GM12878 (cell line): ENCODE results near the gene RPL10. TPM values are rescaled to one million over a fixed set of nuclear protein-coding genes. Genes with fewer than 3 reads are reported as not detected.
"Not testable (repeated sequence)": the region's sequence is repeated elsewhere in the genome, so short reads cannot be mapped to it uniquely, and the experiment has no call there.

ENCODE experiments used
- ATAC-seq: fragments of 200-7000 bp; cut with Tn5 transposase; 3 replicates; pipeline ENCODE4 v1.9.1; 2020; ENCODE audit warnings: mild to moderate bottlenecking, moderate library complexity
- BruUV-seq: library from RNA; stranded (reverse); fragments of 400-500 nt; replicated peaks from 2 replicates; lab custom pipeline; 2021; lab: Mats Ljungman, UMichigan
- CTCF ChIA-PET: fragments of 300-600 bp; sonication (Branson Sonifier 250); formaldehyde crosslinking; extraction: SDS; loops from one replicate; lab custom pipeline; 2021; ENCODE audit warnings: inconsistent platforms; lab: Yijun Ruan, JAX
- POLR2A ChIA-PET: fragments of 350-600 bp; formaldehyde crosslinking; extraction: SDS; loops from one replicate; lab custom pipeline; 2021; ENCODE audit warnings: inconsistent platforms; lab: Charles Lee
- RAD21 ChIA-PET: fragments of 300-600 bp; sonication (Branson Sonifier 250); formaldehyde crosslinking; loops from one replicate; lab custom pipeline; 2023; ENCODE audit warnings: antibody characterized with exemption; ENCODE audit not compliant: unreplicated experiment; lab: Charles Lee
- SMC1A ChIA-PET: fragments of 300-600 bp; sonication (Branson Sonifier 250); formaldehyde crosslinking; loops from one replicate; lab custom pipeline; 2023; ENCODE audit not compliant: unreplicated experiment, uncharacterized antibody; lab: Charles Lee
- DNase-seq: peaks from one replicate; pipeline ENCODE4 v3.0.0-alpha.2; 2011; ENCODE audit warnings: low read depth, low spot score
- FAIRE-seq: peaks from 3 replicates; lab custom pipeline; 2011; peaks lifted over from hg19 to GRCh38; lab: Jason Lieb, UNC
- H2AFZ ChIP-seq: 2 replicates; pipeline ENCODE4 v1.6.0; 2011; ENCODE audit warnings: low read depth, low read length, control low read depth; ENCODE audit not compliant: control insufficient read depth
- H3K27ac ChIP-seq: 2 replicates; pipeline ENCODE4 v1.5.1; 2011; ENCODE audit warnings: control low read depth; ENCODE audit not compliant: control insufficient read depth, insufficient read depth
- H3K27me3 ChIP-seq, 2 experiments: replicated peaks in 1 of 2; 2 replicates each; pipeline versions ENCODE4 v1.6.0 to v1.6.1; 2011; ENCODE audit warnings: low read length in 1 of 2; ENCODE audit not compliant: control insufficient read depth in 2 of 2, insufficient read depth in 2 of 2
- H3K36me3 ChIP-seq, 2 experiments: 2 replicates each; pipeline ENCODE4 v1.5.1; 2011; ENCODE audit warnings: low read length in 1 of 2; ENCODE audit not compliant: control insufficient read depth in 2 of 2, insufficient read depth in 2 of 2
- H3K4me1 ChIP-seq: 2 replicates; pipeline ENCODE4 v1.6.1; 2011; ENCODE audit warnings: mild to moderate bottlenecking, low read length, moderate library complexity, mixed read lengths; ENCODE audit not compliant: control insufficient read depth, insufficient read depth
- H3K4me2 ChIP-seq: 2 replicates; pipeline ENCODE4 v1.6.0; 2011; ENCODE audit warnings: control low read depth; ENCODE audit not compliant: control insufficient read depth, insufficient read depth
- H3K4me3 ChIP-seq: fragments of 200-600 bp; sonication (generic); 2 replicates; pipeline ENCODE4 v1.5.1; 2016
- H3K79me2 ChIP-seq: 2 replicates; pipeline ENCODE4 v1.6.0; 2011; ENCODE audit warnings: low read length; ENCODE audit not compliant: control insufficient read depth, insufficient read depth
- H3K9ac ChIP-seq: 2 replicates; pipeline ENCODE4 v1.8.0; 2011; ENCODE audit warnings: low read length, control low read depth, mixed read lengths; ENCODE audit not compliant: control insufficient read depth, insufficient read depth
- H3K9me3 ChIP-seq: replicated peaks from 3 replicates; pipeline ENCODE4 v1.5.1; 2011; ENCODE audit warnings: mild to moderate bottlenecking, low read length; ENCODE audit not compliant: control insufficient read depth, insufficient read depth
- H4K20me1 ChIP-seq: 2 replicates; pipeline ENCODE4 v1.6.0; 2011; ENCODE audit not compliant: control insufficient read depth, insufficient read depth
- BACH1 ChIP-seq: fragments of 450-650 bp; IDR thresholded peaks from 2 replicates; pipeline ENCODE4 v1.6.1; 2017; ENCODE audit warnings: mild to moderate bottlenecking, borderline replicate concordance
- BCL11A ChIP-seq: IDR thresholded peaks from 2 replicates; pipeline ENCODE4 v1.6.1; 2011; ENCODE audit warnings: low read depth, low read length
- CBFB ChIP-seq: IDR thresholded peaks from 2 replicates; pipeline ENCODE4 v1.6.1; 2016; ENCODE audit warnings: antibody characterized with exemption, low read depth
- CBX5 ChIP-seq: sonication (generic); IDR thresholded peaks from 2 replicates; pipeline ENCODE4 v1.6.1; 2016; ENCODE audit warnings: low read depth, moderate library complexity, mild to moderate bottlenecking, inconsistent platforms
- CHD1 ChIP-seq: IDR thresholded peaks from 2 replicates; pipeline ENCODE4 v1.6.1; 2012; ENCODE audit warnings: low read depth, low read length, improper control_type of control experiment
- ETV6 ChIP-seq, 2 experiments: fragments of 450-650 bp in 1 of 2; IDR thresholded peaks in 1 of 2; conservative IDR thresholded peaks in 1 of 2; 2 replicates each; pipeline ENCODE4 v1.6.1; 2014; ENCODE audit warnings: antibody characterized with exemption in 1 of 2, borderline replicate concordance in 1 of 2, low read depth in 1 of 2, mild to moderate bottlenecking in 1 of 2, moderate library complexity in 1 of 2
- FOXM1 ChIP-seq: IDR thresholded peaks from 2 replicates; pipeline ENCODE4 v1.6.1; 2012; ENCODE audit warnings: low read depth, mild to moderate bottlenecking, inconsistent platforms, low read length, moderate library complexity
- HCFC1 ChIP-seq: fragments of 150-350 bp; IDR thresholded peaks from 2 replicates; pipeline ENCODE4 v1.6.1; 2014; ENCODE audit warnings: low read length
- NFYA ChIP-seq: IDR thresholded peaks from 2 replicates; pipeline ENCODE4 v1.6.1; 2011; ENCODE audit warnings: low read depth, mild to moderate bottlenecking, low read length, improper control_type of control experiment, borderline replicate concordance
- NRF1 ChIP-seq: conservative IDR thresholded peaks from 2 replicates; pipeline ENCODE4 v1.6.1; 2011; ENCODE audit warnings: mild to moderate bottlenecking, low read depth, low read length, improper control_type of control experiment
- POLR2AphosphoS2 ChIP-seq: IDR thresholded peaks from 2 replicates; pipeline ENCODE4 v1.6.1; 2011; ENCODE audit warnings: low read depth, mild to moderate bottlenecking, low read length, improper control_type of control experiment, moderate library complexity
- POLR2AphosphoS5 ChIP-seq: IDR thresholded peaks from 2 replicates; pipeline ENCODE4 v1.6.1; 2011; ENCODE audit warnings: mild to moderate bottlenecking, low read length, inconsistent platforms
- RB1 ChIP-seq: fragments of 450-650 bp; formaldehyde crosslinking; IDR thresholded peaks from 2 replicates; pipeline ENCODE4 v1.6.1; 2017; ENCODE audit warnings: mild to moderate bottlenecking, borderline replicate concordance
- RUNX3 ChIP-seq: IDR thresholded peaks from 2 replicates; pipeline ENCODE4 v1.6.1; 2012; ENCODE audit warnings: low read length, inconsistent platforms
- SMAD1 ChIP-seq: fragments of 450-650 bp; IDR thresholded peaks from 2 replicates; pipeline ENCODE4 v1.6.1; 2018; ENCODE audit warnings: mild to moderate bottlenecking, low read depth; ENCODE audit not compliant: partially characterized antibody
- SMAD5 ChIP-seq: IDR thresholded peaks from 2 replicates; pipeline ENCODE4 v1.6.1; 2016; ENCODE audit warnings: antibody characterized with exemption, low read depth
- TCF7 ChIP-seq: IDR thresholded peaks from 2 replicates; pipeline ENCODE4 v1.6.1; 2014; ENCODE audit warnings: antibody characterized with exemption, borderline replicate concordance
- WGBS: methylation state at CpG from one replicate; pipeline ENCODE4 v1.1.6; 2016; ENCODE audit warnings: low lambda C conversion rate; ENCODE audit not compliant: insufficient replicate concordance, insufficient coverage; ENCODE audit errors: missing lambda C conversion rate; 5-methylcytosine and 5-hydroxymethylcytosine counted together
- in situ Hi-C: fragments of 300-500 bp; cut with MboI; formaldehyde crosslinking; loops from 9 replicates; pipeline ENCODE4 v1.14.3; 2018; ENCODE audit warnings: mixed read lengths
- intact Hi-C: fragments of 100-400 bp; cut with micrococcal nuclease; formaldehyde crosslinking; loops from one replicate; pipeline ENCODE4 v1.14.2; 2022; ENCODE audit not compliant: unreplicated experiment
- polyA plus RNA-seq, 11 experiments: library from polyadenylated mRNA; depleted of rRNA in 4 of 11; unstranded in 6 of 11; stranded (reverse) in 5 of 11; fragments of >200 nt; fragmentation: Nextera tagmentation in 4 of 11; fragmentation: Illumina TruSeq in 1 of 11; extraction: Ambion mirVana in 4 of 11; extraction: Trizol in 1 of 11; gene quantifications; 1 replicate in 1 of 11; 2 replicates in 10 of 11; pipeline versions ENCODE4 v1.2.1 to v1.2.3, GENCODE V29; 2011 to 2016; ENCODE audit warnings: inconsistent platforms in 2 of 11, missing spikeins in 2 of 11, low read depth in 1 of 11
- total RNA-seq, 4 experiments: library from RNA; depleted of rRNA in 3 of 4; stranded (reverse); fragments of >200 nt in 3 of 4; fragmentation: Illumina TruSeq in 1 of 4; extraction: Trizol in 1 of 4; gene quantifications; 2 replicates each; pipeline versions ENCODE4 v1.2.1 to v1.2.3, GENCODE V29; 2013 to 2021

RPL10 gene
- total and polyA plus RNA-seq, 10 of the 15 experiments (the other 5 are each of a cell fraction or from before 2014, with no cell fraction given), result 1,938 to 7,222 (median 4,494) TPM

DNA sequence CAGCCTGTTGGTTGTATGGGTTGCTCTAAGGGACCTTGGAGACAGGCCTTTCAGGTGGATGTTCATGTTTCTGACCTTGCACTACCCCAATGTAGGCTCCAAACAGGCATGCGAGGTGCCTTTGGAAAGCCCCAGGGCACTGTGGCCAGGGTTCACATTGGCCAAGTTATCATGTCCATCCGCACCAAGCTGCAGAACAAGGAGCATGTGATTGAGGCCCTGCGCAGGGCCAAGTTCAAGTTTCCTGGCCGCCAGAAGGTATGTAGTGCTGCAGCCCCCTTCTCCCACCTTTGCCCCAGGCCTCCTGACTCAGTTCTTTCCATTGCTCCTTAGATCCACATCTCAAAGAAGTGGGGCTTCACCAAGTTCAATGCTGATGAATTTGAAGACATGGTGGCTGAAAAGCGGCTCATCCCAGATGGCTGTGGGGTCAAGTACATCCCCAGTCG, 2.2 kb downstream of the RPL10 start:
- Histone ChIP-seq H3K4me3 (peak overlapping the region; percentile 73), H3K36me3 (peaks cover 10 to 12% of the 10 kb centered on the region in 2 experiments), H3K9ac (peak overlapping the region; percentile 99; the same call in 1 of the 2 replicates), H3K79me2 (peaks cover 29% of the 10 kb centered on the region), H3K4me2 (peak overlapping the region; percentile 82)
- H4K20me1 ChIP-seq, in situ Hi-C loops, ATAC-seq, FAIRE-seq, H3K27ac ChIP-seq, H2AFZ ChIP-seq, SMC1A ChIA-PET, intact Hi-C loops, DNase-seq, H3K27me3 ChIP-seq, BruUV-seq, H3K9me3 ChIP-seq, H3K4me1 ChIP-seq: not testable (repeated sequence)
- POLR2A ChIA-PET, result interaction anchor here (3.8 kb wide), 1 partner anchor 11 kb away, joined by 22 read pairs; the partner anchor contains the start of gene TAFAZZIN
- TF ChIP-seq BACH1, result 0 out of 2 replicates have a peak, but pooled peaks have one; percentile 52
- CTCF ChIA-PET, result interaction anchor here (1.6 to 3.0 kb wide), 4 partner anchors 10 to 133 kb away, joined by 8 to 23 read pairs (median 12); partner anchors contain the start of genes FLNA and TAFAZZIN
- 47% methylated on average over 6 of the region's 6 CpGs for WGBS
- RAD21 ChIA-PET, result interaction anchor here (1.9 kb wide), 1 partner anchor 12 kb away, joined by 5 read pairs; no protein-coding TSS in a partner anchor

DNA sequence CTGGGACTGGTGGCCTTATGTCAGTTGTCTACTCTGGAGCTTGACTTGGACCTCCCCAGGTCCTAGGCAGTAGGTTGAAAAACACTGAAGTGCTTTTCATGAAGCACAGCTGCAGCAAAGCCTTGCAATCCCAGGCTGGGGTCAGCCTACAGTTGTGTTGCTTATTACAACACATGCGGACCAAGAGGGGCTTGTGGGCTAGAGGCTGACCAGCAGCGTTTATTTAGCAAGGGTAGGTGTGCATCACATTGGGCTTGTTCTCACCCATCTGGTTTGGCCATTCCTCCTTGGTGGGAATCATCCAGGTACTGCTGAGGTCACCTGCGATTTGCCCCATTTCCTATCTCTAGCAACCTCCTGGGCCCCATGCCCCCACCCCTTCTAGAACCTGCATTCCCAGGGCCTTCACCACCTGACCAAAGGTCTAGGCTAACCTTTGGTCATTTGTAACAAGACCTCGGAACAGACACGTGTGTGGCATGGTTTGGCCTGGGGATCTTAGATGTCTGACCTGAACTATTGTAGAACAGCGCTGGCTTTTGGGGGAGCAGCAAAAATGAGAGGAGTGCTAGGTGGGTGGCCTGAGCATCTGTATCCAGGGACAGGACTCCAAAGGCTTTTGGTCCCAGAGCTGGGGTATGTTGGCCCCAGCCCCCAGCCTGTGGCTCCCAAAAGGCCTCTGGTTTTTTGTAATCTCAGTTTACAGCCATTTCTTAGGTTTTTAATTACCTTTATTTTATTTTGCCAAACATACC, 3.0 kb downstream of the RPL10 start:
- ChIA-PET RAD21 (no interaction called here), CTCF (no interaction called here), POLR2A (interaction anchor here (0.8 to 3.8 kb wide), 2 partner anchors 10 to 42 kb away, joined by 3 to 22 read pairs; partner anchors contain the start of gene TAFAZZIN), SMC1A (no interaction called here)
- H3K4me3 ChIP-seq, result no peak overlapping the region
- H3K27ac ChIP-seq, result no peak overlapping the region
- H3K4me2 ChIP-seq, result no peak overlapping the region
- H3K4me1 ChIP-seq, result peaks cover 3% of the 10 kb centered on the region; the same call in 1 of the 2 replicates
- peaks cover 10 to 12% of the 10 kb centered on the region in 2 experiments for H3K36me3 ChIP-seq
- in situ Hi-C loops, result no loop called here
- H4K20me1 ChIP-seq, result peaks cover 5% of the 10 kb centered on the region; the same call in 1 of the 2 replicates
- FAIRE-seq, result no peak
- no peak overlapping the region for H3K9ac ChIP-seq
- 22% methylated on average over 6 of the region's 6 CpGs for WGBS
- no peak overlapping the region for H2AFZ ChIP-seq
- peaks cover 29% of the 10 kb centered on the region for H3K79me2 ChIP-seq
- BruUV-seq, result no TSS peak
- intact Hi-C loops, result no loop called here
- H3K9me3 ChIP-seq, result no peaks in the 10 kb centered on the region; the same call in 2 of the 3 replicates
- no peak for DNase-seq
- ATAC-seq, result peak; percentile 1; the same call in 1 of the 3 replicates
- H3K27me3 ChIP-seq, result no peaks in the 10 kb centered on the region
- TF ChIP-seq POLR2AphosphoS5 (peak; percentile 96), POLR2AphosphoS2 (peak; percentile 90), CBFB (peak; percentile 42; the same call in 1 of the 2 replicates), TCF7 (no peak), NRF1 (no peak), RB1 (no peak), ETV6 (conservative IDR thresholded peaks at IDR 0.05 in 1 of 2, IDR thresholded peaks at IDR 0.05 in 1 of 2; ENCODE audit: borderline replicate concordance in 1 of 2, low read depth in 1 of 2) (no peak), BACH1 (peak; percentile 87), CHD1 (no peak), RUNX3 (0 out of 2 replicates have a peak, but pooled peaks have one; percentile 11), SMAD1 (no peak), NFYA (no peak), BCL11A (no peak), FOXM1 (no peak), HCFC1 (no peak), SMAD5 (peak; percentile 50), CBX5 (no peak)
